ENCODE measurements around the gene NIP7.

DNA sequence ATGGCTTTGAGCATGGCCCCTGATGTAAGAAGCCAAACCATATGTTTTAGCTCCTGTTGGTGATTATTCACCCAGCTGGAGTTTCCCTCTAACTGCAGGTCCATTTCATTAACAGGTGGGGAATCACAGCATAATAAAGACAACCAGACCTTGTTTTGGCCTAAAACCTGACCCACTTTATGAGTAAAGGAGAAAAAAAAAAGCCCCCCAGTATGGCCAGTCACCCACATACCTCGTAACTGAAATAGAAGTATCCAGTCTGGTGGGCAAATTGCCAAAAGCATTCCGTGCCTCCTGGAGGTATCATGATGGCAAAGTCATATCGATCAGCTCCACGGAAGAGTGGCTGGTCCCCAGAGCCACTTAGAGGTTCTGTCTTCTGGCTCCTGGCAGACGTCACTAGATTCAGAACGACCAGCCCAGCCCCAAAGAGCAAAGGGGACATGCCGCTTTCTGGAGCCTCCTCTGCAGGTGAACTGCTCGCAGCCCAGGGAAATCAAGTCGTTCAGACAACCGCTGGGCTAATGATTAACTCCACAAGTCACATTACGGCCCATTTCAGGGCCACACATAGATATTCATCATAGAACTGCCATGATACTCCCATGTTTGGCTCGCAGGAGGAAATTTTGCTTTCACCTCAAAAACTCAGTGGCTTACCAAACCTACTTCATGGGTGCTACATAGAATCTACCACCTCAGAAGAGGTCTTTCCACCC lies 11.9 kb downstream of the NIP7 start, which contains the start of gene TMED6:
- TF ChIP-seq POLR2A (IDR thresholded peaks at IDR 0.05; ENCODE audit: low read depth, low read length): no peak
- TF ChIP-seq SMC3 (IDR thresholded peaks at IDR 0.05; ENCODE audit: low read depth, low read length): no peak
- no peak for TF ChIP-seq MXI1 (IDR thresholded peaks at IDR 0.05; ENCODE audit: borderline replicate concordance, low read depth, low read length)
- no peak for TF ChIP-seq CEBPB (IDR thresholded peaks at IDR 0.05; ENCODE audit: low read depth, low read length)
- no peak for TF ChIP-seq RFX5 (IDR thresholded peaks at IDR 0.05; ENCODE audit: low read depth, low read length)
- TF ChIP-seq, protein P1, sequence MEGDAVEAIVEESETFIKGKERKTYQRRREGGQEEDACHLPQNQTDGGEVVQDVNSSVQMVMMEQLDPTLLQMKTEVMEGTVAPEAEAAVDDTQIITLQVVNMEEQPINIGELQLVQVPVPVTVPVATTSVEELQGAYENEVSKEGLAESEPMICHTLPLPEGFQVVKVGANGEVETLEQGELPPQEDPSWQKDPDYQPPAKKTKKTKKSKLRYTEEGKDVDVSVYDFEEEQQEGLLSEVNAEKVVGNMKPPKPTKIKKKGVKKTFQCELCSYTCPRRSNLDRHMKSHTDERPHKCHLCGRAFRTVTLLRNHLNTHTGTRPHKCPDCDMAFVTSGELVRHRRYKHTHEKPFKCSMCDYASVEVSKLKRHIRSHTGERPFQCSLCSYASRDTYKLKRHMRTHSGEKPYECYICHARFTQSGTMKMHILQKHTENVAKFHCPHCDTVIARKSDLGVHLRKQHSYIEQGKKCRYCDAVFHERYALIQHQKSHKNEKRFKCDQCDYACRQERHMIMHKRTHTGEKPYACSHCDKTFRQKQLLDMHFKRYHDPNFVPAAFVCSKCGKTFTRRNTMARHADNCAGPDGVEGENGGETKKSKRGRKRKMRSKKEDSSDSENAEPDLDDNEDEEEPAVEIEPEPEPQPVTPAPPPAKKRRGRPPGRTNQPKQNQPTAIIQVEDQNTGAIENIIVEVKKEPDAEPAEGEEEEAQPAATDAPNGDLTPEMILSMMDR (conservative IDR thresholded peaks at IDR 0.05; ENCODE audit: low read depth, low read length): no peak
- TF ChIP-seq RCOR1 (IDR thresholded peaks at IDR 0.05; ENCODE audit: insufficient replicate concordance, low read length): no peak
- TF ChIP-seq BHLHE40 (IDR thresholded peaks at IDR 0.05; ENCODE audit: low read depth, low read length): no peak

All from IMR-90 (cell line).